Measurements from ENCODE around the gene JAZF1.

GRCh38 chr7:27825891-27826290 lies 354.7 kb downstream of the JAZF1 start:
- TF ChIP-seq CTCF (IDR thresholded peaks at IDR 0.05; ENCODE audit: low read depth, low read length, poor library complexity, severe bottlenecking): no peak
- no peak for TF ChIP-seq EZH2phosphoT487 (IDR thresholded peaks at IDR 0.05; ENCODE audit: borderline replicate concordance, low read length)

Data from DOHH2 (cell line).